Measurements from ENCODE around the gene SRSF9. TPM values are rescaled to one million over a fixed set of nuclear protein-coding genes. Genes with fewer than 3 reads are reported as not detected.

SRSF9 gene
- total and polyA plus RNA-seq, 2 of the 13 experiments (the other 11 are each of a cell fraction or from before 2014, with no cell fraction given), result 125 to 144 TPM

DNA sequence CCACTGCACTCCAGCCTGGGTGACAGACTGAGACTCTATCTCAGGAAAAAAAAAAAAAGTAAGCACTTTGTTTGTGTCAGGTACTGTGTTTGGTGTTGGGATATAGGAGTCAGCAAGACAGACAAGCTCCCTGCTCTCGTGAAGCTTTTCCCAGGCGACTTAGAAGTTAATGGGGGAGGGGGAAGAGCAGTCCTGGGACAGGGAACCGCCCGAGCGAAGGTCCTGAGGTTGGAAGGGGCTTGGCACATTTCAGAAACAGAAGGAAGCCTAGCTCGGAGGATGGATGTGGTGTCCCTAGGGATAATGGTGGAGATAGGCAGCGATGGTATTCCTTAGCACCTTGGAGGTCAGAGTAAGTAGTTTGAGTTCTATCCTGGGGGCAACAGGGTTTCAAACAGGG, 40.2 kb downstream of the SRSF9 start:
- no TSS peak for BruUV-seq (replicated peaks)
- no peak for ATAC-seq
- no peaks in the 10 kb centered on the region for H3K79me2 ChIP-seq (ENCODE audit: insufficient read depth, low read length)
- H3K4me2 ChIP-seq (ENCODE audit: low read depth, low read length), result no peak overlapping the region
- H3K36me3 ChIP-seq (replicated peaks in 1 of 2; ENCODE audit: control insufficient read depth in 1 of 2, insufficient read depth in 2 of 2, low read length in 2 of 2), result no peaks in the 10 kb centered on the region
- intact Hi-C loops (cut with micrococcal nuclease; ENCODE audit: unreplicated experiment) (no loop called here), in situ Hi-C loops (cut with HindIII; ENCODE audit: extremely low pct_ligation_motif_present, low pct_unique_long_range_greater_than_20kb) (no loop called here)
- no peak for DNase-seq (ENCODE audit: low spot score)
- 37% methylated on average over 7 of the region's 7 CpGs for WGBS (ENCODE audit: low lambda C conversion rate)
- no peaks in the 10 kb centered on the region for H3K9me3 ChIP-seq (ENCODE audit: low read length)
- no peaks in the 10 kb centered on the region for H4K20me1 ChIP-seq (ENCODE audit: insufficient read depth, low read length)
- H3K27ac ChIP-seq (ENCODE audit: extremely low read length, insufficient read depth, low read length), result no peak overlapping the region
- ChIA-PET POLR2A (no interaction called here), CTCF (ENCODE audit: low intra/inter-chr PET ratio, low total read pairs) (interaction anchor here (4.1 kb wide), 1 partner anchor 72 kb away, joined by 48 read pairs; no protein-coding TSS in a partner anchor)
- H3K4me3 ChIP-seq (replicated peaks in 1 of 3; ENCODE audit: insufficient read depth in 1 of 3, low read depth in 2 of 3, low read length in 3 of 3), result no peak overlapping the region
- H3K9ac ChIP-seq (ENCODE audit: insufficient read depth, low read depth, low read length), result no peak overlapping the region
- no peaks in the 10 kb centered on the region for H3K27me3 ChIP-seq (ENCODE audit: control insufficient read depth in 1 of 2, insufficient read depth in 2 of 2, low read length in 2 of 2)
- TF ChIP-seq KLF6 (CRISPR knock-in tag; IDR thresholded peaks at IDR 0.05) (no peak), PAF1 (CRISPR knock-in tag; IDR thresholded peaks at IDR 0.05) (no peak), THYN1 (CRISPR knock-in tag; IDR thresholded peaks at IDR 0.05; ENCODE audit: borderline replicate concordance, low read depth) (no peak), POLR2A (IDR thresholded peaks at IDR 0.05; ENCODE audit: insufficient read depth in 1 of 2, low read depth in 2 of 2, low read length in 2 of 2) (no peak), ZBTB8A (CRISPR knock-in tag; IDR thresholded peaks at IDR 0.05; ENCODE audit: borderline replicate concordance, low read depth) (no peak), NR1H2 (CRISPR knock-in tag; IDR thresholded peaks at IDR 0.05; ENCODE audit: borderline replicate concordance, low read depth) (no peak), SNAPC5 (CRISPR knock-in tag; IDR thresholded peaks at IDR 0.05; ENCODE audit: borderline replicate concordance) (no peak), ZNF484 (CRISPR knock-in tag; IDR thresholded peaks at IDR 0.05; ENCODE audit: borderline replicate concordance, low read depth) (no peak), TARDBP (CRISPR knock-in tag; IDR thresholded peaks at IDR 0.05) (no peak), ZC3H4 (CRISPR knock-in tag; IDR thresholded peaks at IDR 0.05; ENCODE audit: borderline replicate concordance) (no peak), ARNTL (CRISPR knock-in tag; IDR thresholded peaks at IDR 0.05) (no peak), MED8 (CRISPR knock-in tag; IDR thresholded peaks at IDR 0.05; ENCODE audit: insufficient replicate concordance) (no peak), SOX6 (IDR thresholded peaks at IDR 0.05) (no peak), SOX6 (CRISPR knock-in tag; IDR thresholded peaks at IDR 0.05) (no peak), FOXC1 (CRISPR knock-in tag; IDR thresholded peaks at IDR 0.05; ENCODE audit: borderline replicate concordance) (no peak), ZNF546 (CRISPR knock-in tag; conservative IDR thresholded peaks at IDR 0.05) (no peak), ZNF703 (CRISPR knock-in tag; IDR thresholded peaks at IDR 0.05; ENCODE audit: borderline replicate concordance) (no peak)
- TF ChIP-seq, protein P1, sequence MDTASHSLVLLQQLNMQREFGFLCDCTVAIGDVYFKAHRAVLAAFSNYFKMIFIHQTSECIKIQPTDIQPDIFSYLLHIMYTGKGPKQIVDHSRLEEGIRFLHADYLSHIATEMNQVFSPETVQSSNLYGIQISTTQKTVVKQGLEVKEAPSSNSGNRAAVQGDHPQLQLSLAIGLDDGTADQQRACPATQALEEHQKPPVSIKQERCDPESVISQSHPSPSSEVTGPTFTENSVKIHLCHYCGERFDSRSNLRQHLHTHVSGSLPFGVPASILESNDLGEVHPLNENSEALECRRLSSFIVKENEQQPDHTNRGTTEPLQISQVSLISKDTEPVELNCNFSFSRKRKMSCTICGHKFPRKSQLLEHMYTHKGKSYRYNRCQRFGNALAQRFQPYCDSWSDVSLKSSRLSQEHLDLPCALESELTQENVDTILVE (CRISPR knock-in tag; IDR thresholded peaks at IDR 0.05), result no peak
- TF ChIP-seq, protein P2, sequence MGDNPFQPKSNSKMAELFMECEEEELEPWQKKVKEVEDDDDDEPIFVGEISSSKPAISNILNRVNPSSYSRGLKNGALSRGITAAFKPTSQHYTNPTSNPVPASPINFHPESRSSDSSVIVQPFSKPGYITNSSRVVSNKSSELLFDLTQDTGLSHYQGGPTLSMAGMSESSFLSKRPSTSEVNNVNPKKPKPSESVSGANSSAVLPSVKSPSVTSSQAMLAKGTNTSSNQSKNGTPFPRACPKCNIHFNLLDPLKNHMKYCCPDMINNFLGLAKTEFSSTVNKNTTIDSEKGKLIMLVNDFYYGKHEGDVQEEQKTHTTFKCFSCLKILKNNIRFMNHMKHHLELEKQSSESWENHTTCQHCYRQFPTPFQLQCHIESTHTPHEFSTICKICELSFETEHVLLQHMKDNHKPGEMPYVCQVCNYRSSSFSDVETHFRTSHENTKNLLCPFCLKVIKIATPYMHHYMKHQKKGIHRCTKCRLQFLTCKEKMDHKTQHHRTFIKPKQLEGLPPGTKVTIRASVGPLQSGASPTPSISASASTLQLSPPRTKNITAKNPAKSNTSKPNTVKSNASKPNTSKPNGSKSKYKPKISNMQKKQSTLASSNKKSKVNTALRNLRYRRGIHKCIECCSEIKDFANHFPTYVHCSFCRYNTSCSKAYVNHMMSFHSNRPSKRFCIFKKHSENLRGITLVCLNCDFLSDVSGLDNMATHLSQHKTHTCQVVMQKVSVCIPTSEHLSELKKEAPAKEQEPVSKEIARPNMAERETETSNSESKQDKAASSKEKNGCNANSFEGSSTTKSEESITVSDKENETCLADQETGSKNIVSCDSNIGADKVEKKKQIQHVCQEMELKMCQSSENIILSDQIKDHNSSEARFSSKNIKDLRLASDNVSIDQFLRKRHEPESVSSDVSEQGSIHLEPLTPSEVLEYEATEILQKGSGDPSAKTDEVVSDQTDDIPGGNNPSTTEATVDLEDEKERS (CRISPR knock-in tag; IDR thresholded peaks at IDR 0.05), result no peak
- H2AFZ ChIP-seq (ENCODE audit: low read length), result no peak overlapping the region
- FAIRE-seq, result no peak
- H3K4me1 ChIP-seq (ENCODE audit: insufficient read depth, low read length), result peaks cover 13% of the 10 kb centered on the region

All from HepG2 (cell line).